Measurements from ENCODE around the gene GPC5.
A peak's percentile ranks its signal among the peaks of the same experiment; 100 is the strongest.
"Not testable (repeated sequence)": the region's sequence is repeated elsewhere in the genome, so short reads cannot be mapped to it uniquely, and the experiment has no call there.

Gene GPC5

GRCh38 chr13:91771229-91771628 lies 372.8 kb downstream of the GPC5 start:
- TF ChIP-seq CTCF (IDR thresholded peaks at IDR 0.05; ENCODE audit: low read depth, low read length) = no peak
- no peak overlapping the region for H3K4me3 ChIP-seq (ENCODE audit: low read depth, low read length)
- in situ Hi-C loops (cut with HindIII; ENCODE audit: low sequenced_read_pairs) = no loop called here
- no peak for DNase-seq (ENCODE audit: low read depth, low spot score)

GRCh38 chr13:91773591-91774227 lies 375.3 kb downstream of the GPC5 start:
- TF ChIP-seq CTCF (IDR thresholded peaks at IDR 0.05; ENCODE audit: low read depth, low read length) = no peak
- no peak overlapping the region for H3K4me3 ChIP-seq (ENCODE audit: low read depth, low read length)
- no peak for DNase-seq (ENCODE audit: low read depth, low spot score)
- in situ Hi-C loops (cut with HindIII; ENCODE audit: low sequenced_read_pairs) = no loop called here

- in situ Hi-C loops (cut with HindIII; ENCODE audit: low sequenced_read_pairs) = no loop called here
- no peak for TF ChIP-seq CTCF (IDR thresholded peaks at IDR 0.05; ENCODE audit: low read depth, low read length)
- H3K4me3 ChIP-seq (ENCODE audit: low read depth, low read length) = no peak overlapping the region
- no peak for DNase-seq (ENCODE audit: low read depth, low spot score)
Observed at GRCh38 chr13:91774397-91774796, 376.0 kb downstream of the GPC5 start.

GRCh38 chr13:91776611-91777193 lies 378.3 kb downstream of the GPC5 start:
- TF ChIP-seq CTCF (IDR thresholded peaks at IDR 0.05; ENCODE audit: low read depth, low read length) = no peak
- DNase-seq (ENCODE audit: low read depth, low spot score) = no peak
- in situ Hi-C loops (cut with HindIII; ENCODE audit: low sequenced_read_pairs) = no loop called here
- H3K4me3 ChIP-seq (ENCODE audit: low read depth, low read length) = no peak overlapping the region

- DNase-seq (ENCODE audit: low read depth, low spot score) = no peak
- in situ Hi-C loops (cut with HindIII; ENCODE audit: low sequenced_read_pairs) = no loop called here
- no peak for TF ChIP-seq CTCF (IDR thresholded peaks at IDR 0.05; ENCODE audit: low read depth, low read length)
- no peak overlapping the region for H3K4me3 ChIP-seq (ENCODE audit: low read depth, low read length)
Observed at GRCh38 chr13:91778123-91778522, 379.7 kb downstream of the GPC5 start.

GRCh38 chr13:91781982-91782691 lies 383.7 kb downstream of the GPC5 start:
- TF ChIP-seq CTCF (IDR thresholded peaks at IDR 0.05; ENCODE audit: low read depth, low read length) = peak; percentile 25
- in situ Hi-C loops (cut with HindIII; ENCODE audit: low sequenced_read_pairs); H3K4me3 ChIP-seq (ENCODE audit: low read depth, low read length): not testable (repeated sequence)
- peak; percentile 5 for DNase-seq (ENCODE audit: low read depth, low spot score)
